IMR-90 (cell line): ENCODE measurements around the gene FGF9. TPM values are rescaled to one million over a fixed set of nuclear protein-coding genes. Genes with fewer than 3 reads are reported as not detected.

Experiments
- ATAC-seq: fragments of 200-7000 bp; cut with Tn5 transposase; 2 replicates; pipeline ENCODE4 v1.9.1; 2020; ENCODE audit warnings: low read depth, mild to moderate bottlenecking, moderate library complexity
- BruUV-seq: library from RNA; stranded (reverse); fragments of 400-500 nt; replicated peaks from 2 replicates; lab custom pipeline; 2021; lab: Mats Ljungman, UMichigan
- CTCF ChIA-PET: fragments of 300-600 bp; formaldehyde crosslinking; extraction: SDS; loops from one replicate; lab custom pipeline; 2021; ENCODE audit warnings: antibody characterized with exemption; lab: Yijun Ruan, JAX
- POLR2A ChIA-PET: fragments of 300-600 bp; sonication (Branson Sonifier 250); formaldehyde crosslinking; loops from one replicate; lab custom pipeline; 2022; ENCODE audit warnings: antibody characterized with exemption; ENCODE audit not compliant: unreplicated experiment; lab: Charles Lee
- DNase-seq: peaks from one replicate; pipeline ENCODE4 v3.0.0; 2013
- H2AFZ ChIP-seq: replicated peaks from 2 replicates; pipeline ENCODE3; 2013; ENCODE audit warnings: low read length, mild to moderate bottlenecking; ENCODE audit not compliant: poor library complexity
- H2AK5ac ChIP-seq: 2 replicates; pipeline ENCODE4 v1.6.1; 2013; ENCODE audit warnings: low read depth, low read length, inconsistent platforms
- H2AK9ac ChIP-seq: replicated peaks from 2 replicates; pipeline ENCODE3; 2013; ENCODE audit warnings: mild to moderate bottlenecking, low read depth, low read length, moderate library complexity; ENCODE audit not compliant: poor library complexity
- H2BK120ac ChIP-seq: 2 replicates; pipeline ENCODE4 v1.6.1; 2013; ENCODE audit warnings: low read depth, low read length, inconsistent platforms
- H2BK15ac ChIP-seq: 3 replicates; pipeline ENCODE4 v1.6.1; 2013; ENCODE audit warnings: low read depth, low read length, inconsistent platforms
- H2BK20ac ChIP-seq: 2 replicates; pipeline ENCODE4 v1.6.1; 2013; ENCODE audit warnings: low read depth, mild to moderate bottlenecking, inconsistent platforms, low read length, moderate library complexity
- H2BK5ac ChIP-seq: 2 replicates; pipeline ENCODE4 v1.6.1; 2013; ENCODE audit warnings: mild to moderate bottlenecking, low read depth, low read length, inconsistent platforms; ENCODE audit not compliant: poor library complexity, severe bottlenecking
- H3K14ac ChIP-seq: replicated peaks from 2 replicates; pipeline ENCODE4 v1.6.1; 2013; ENCODE audit warnings: low read depth, low read length, inconsistent platforms
- H3K18ac ChIP-seq: 2 replicates; pipeline ENCODE4 v1.6.1; 2013; ENCODE audit warnings: low read depth, low read length, control low read depth
- H3K23ac ChIP-seq: 2 replicates; pipeline ENCODE4 v1.6.1; 2013; ENCODE audit warnings: low read depth, low read length, inconsistent platforms
- H3K27ac ChIP-seq: 2 replicates; pipeline ENCODE4 v1.5.1; 2013; ENCODE audit warnings: mild to moderate bottlenecking, control low read depth, low read length; ENCODE audit not compliant: insufficient read depth
- H3K27me3 ChIP-seq: 2 replicates; pipeline ENCODE4 v1.6.1; 2013; ENCODE audit warnings: low read length; ENCODE audit not compliant: control insufficient read depth, insufficient read depth
- H3K36me3 ChIP-seq: 2 replicates; pipeline ENCODE4 v1.6.1; 2013; ENCODE audit warnings: low read length, mixed read lengths; ENCODE audit not compliant: control insufficient read depth, insufficient read depth
- H3K4ac ChIP-seq: 2 replicates; pipeline ENCODE4 v1.6.1; 2013; ENCODE audit warnings: low read depth, low read length, inconsistent platforms
- H3K4me1 ChIP-seq: 2 replicates; pipeline ENCODE4 v1.6.1; 2013; ENCODE audit warnings: low read length, mixed read lengths; ENCODE audit not compliant: control insufficient read depth, insufficient read depth
- H3K4me2 ChIP-seq: 2 replicates; pipeline ENCODE4 v1.6.1; 2013; ENCODE audit warnings: low read depth, mild to moderate bottlenecking, control low read depth, low read length, moderate library complexity
- H3K4me3 ChIP-seq: 2 replicates; pipeline ENCODE4 v1.5.1; 2013; ENCODE audit warnings: low read depth, mild to moderate bottlenecking, control low read depth, low read length, moderate library complexity; ENCODE audit not compliant: insufficient read depth
- H3K56ac ChIP-seq: 2 replicates; pipeline ENCODE4 v1.6.1; 2013; ENCODE audit warnings: low read length, inconsistent platforms; ENCODE audit not compliant: insufficient read depth; ENCODE audit errors: extremely low read depth
- H3K79me1 ChIP-seq, 2 experiments: 2 replicates each; pipeline ENCODE4 v1.6.1; 2013; ENCODE audit warnings: low read length in 2 of 2, inconsistent platforms in 1 of 2, low read depth in 1 of 2
- H3K9ac ChIP-seq: 2 replicates; pipeline ENCODE4 v1.6.1; 2013; ENCODE audit warnings: low read depth, low read length, control low read depth
- H3K9me1 ChIP-seq: 2 replicates; pipeline ENCODE4 v1.6.1; 2013; ENCODE audit warnings: low read length, inconsistent platforms; ENCODE audit not compliant: insufficient read depth
- H3K9me3 ChIP-seq: 2 replicates; pipeline ENCODE4 v1.6.1; 2013; ENCODE audit warnings: low read length; ENCODE audit not compliant: control insufficient read depth, insufficient read depth
- H4K20me1 ChIP-seq: 2 replicates; pipeline ENCODE4 v1.6.1; 2013; ENCODE audit warnings: low read length, inconsistent platforms; ENCODE audit not compliant: insufficient read depth
- H4K5ac ChIP-seq: 2 replicates; pipeline ENCODE4 v1.6.1; 2013; ENCODE audit warnings: mild to moderate bottlenecking, low read depth, low read length, control low read depth
- H4K8ac ChIP-seq, 2 experiments: 2 replicates each; pipeline ENCODE4 v1.6.1; 2013; ENCODE audit warnings: low read depth in 2 of 2, low read length in 2 of 2, control low read depth in 1 of 2, inconsistent platforms in 1 of 2
- H4K91ac ChIP-seq: 2 replicates; pipeline ENCODE4 v1.6.1; 2013; ENCODE audit warnings: low read depth, low read length, inconsistent platforms; ENCODE audit not compliant: insufficient read depth
- BHLHE40 ChIP-seq: fragments of 150-350 bp; IDR thresholded peaks from 2 replicates; pipeline ENCODE4 v1.6.1; 2016; ENCODE audit warnings: mild to moderate bottlenecking, low read depth, low read length
- CEBPB ChIP-seq: IDR thresholded peaks from 2 replicates; pipeline ENCODE4 v1.6.1; 2012; ENCODE audit warnings: low read depth, low read length, improper control_type of control experiment
- CHD1 ChIP-seq: IDR thresholded peaks from 2 replicates; pipeline ENCODE4 v1.6.1; 2012; ENCODE audit warnings: low read depth, low read length, improper control_type of control experiment
- CTCF ChIP-seq: conservative IDR thresholded peaks from 2 replicates; pipeline ENCODE4 v1.5.1; 2012; ENCODE audit warnings: mild to moderate bottlenecking, low read depth, low read length, improper control_type of control experiment
- FOS ChIP-seq: fragments of 150-350 bp; IDR thresholded peaks from 2 replicates; pipeline ENCODE4 v1.6.1; 2016; ENCODE audit warnings: low read depth, low read length
- MAFK ChIP-seq: IDR thresholded peaks from 2 replicates; pipeline ENCODE4 v1.6.1; 2012; ENCODE audit warnings: low read depth, low read length, improper control_type of control experiment
- MAZ ChIP-seq: IDR thresholded peaks from 2 replicates; pipeline ENCODE4 v1.6.1; 2012; ENCODE audit warnings: low read depth, mild to moderate bottlenecking, low read length, improper control_type of control experiment, moderate library complexity, borderline replicate concordance
- MXI1 ChIP-seq: IDR thresholded peaks from 2 replicates; pipeline ENCODE4 v1.6.1; 2012; ENCODE audit warnings: low read depth, mild to moderate bottlenecking, low read length, moderate library complexity, borderline replicate concordance
- NFE2L2 ChIP-seq: fragments of 150-350 bp; IDR thresholded peaks from 2 replicates; pipeline ENCODE4 v1.6.1; 2016; ENCODE audit warnings: low read depth, mild to moderate bottlenecking, low read length
- POLR2A ChIP-seq: IDR thresholded peaks from 2 replicates; pipeline ENCODE4 v1.6.1; 2012; ENCODE audit warnings: mild to moderate bottlenecking, low read depth, low read length
- RAD21 ChIP-seq: IDR thresholded peaks from 2 replicates; pipeline ENCODE4 v1.6.1; 2012; ENCODE audit warnings: low read length, improper control_type of control experiment
- RCOR1 ChIP-seq: IDR thresholded peaks from 2 replicates; pipeline ENCODE4 v1.6.1; 2012; ENCODE audit warnings: mild to moderate bottlenecking, low read length, improper control_type of control experiment; ENCODE audit not compliant: insufficient replicate concordance
- RFX5 ChIP-seq: IDR thresholded peaks from 2 replicates; pipeline ENCODE4 v1.8.0; 2012; ENCODE audit warnings: low read depth, mild to moderate bottlenecking, low read length, moderate library complexity
- SMC3 ChIP-seq: fragments of 150-350 bp; IDR thresholded peaks from 2 replicates; pipeline ENCODE4 v1.6.1; 2016; ENCODE audit warnings: low read depth, mild to moderate bottlenecking, antibody characterized with exemption, low read length, moderate library complexity
- USF2 ChIP-seq: fragments of 150-350 bp; IDR thresholded peaks from 2 replicates; pipeline ENCODE4 v1.6.1; 2017; ENCODE audit warnings: mild to moderate bottlenecking, antibody characterized with exemption, low read length, low read depth
- WGBS, 2 experiments: methylation state at CpG; one replicate each; pipeline versions ENCODE4 v1.1.5 to v1.1.7; 2013; ENCODE audit warnings: missing lambda C conversion rate in 2 of 2; ENCODE audit not compliant: insufficient read length in 1 of 2; ENCODE audit errors: extremely low coverage in 2 of 2; 5-methylcytosine and 5-hydroxymethylcytosine counted together
- dilution Hi-C: fragments of 300-500 bp; cut with HindIII; formaldehyde crosslinking; loops from one replicate; pipeline ENCODE4 v1.14.3; 2018; ENCODE audit warnings: low sequenced_read_pairs; ENCODE audit not compliant: unreplicated experiment
- in situ Hi-C: fragments of 300-500 bp; cut with MboI; formaldehyde crosslinking; loops from 3 replicates; pipeline ENCODE4 v1.14.3; 2019; ENCODE audit warnings: low sequenced_read_pairs, inconsistent platforms, mixed read lengths
- intact Hi-C: fragments of 100-400 bp; cut with micrococcal nuclease; formaldehyde crosslinking; loops from 2 replicates; pipeline ENCODE4 v1.10.0; 2022
- polyA plus RNA-seq, 3 experiments: library from polyadenylated mRNA; depleted of rRNA; stranded (reverse); fragments of >200 nt; gene quantifications; 2 replicates each; pipeline ENCODE4 v1.2.3, GENCODE V29; 2012; ENCODE audit warnings: low replicate concordance in 1 of 3
- total RNA-seq: library from RNA; depleted of rRNA; stranded (reverse); fragments of >200 nt; gene quantifications from 2 replicates; pipeline ENCODE4 v1.2.3, GENCODE V29; 2012
- TF ChIP-seq, protein P1 (sequence below): fragments of 150-350 bp; IDR thresholded peaks from 2 replicates; pipeline ENCODE4 v1.6.1; 2016; ENCODE audit warnings: low read depth, mild to moderate bottlenecking, low read length, moderate library complexity, borderline replicate concordance

FGF9 gene
- total and polyA plus RNA-seq, 2 of the 4 experiments (the other 2 are of a cell fraction): under 0.01 to 0.05 TPM

DNA sequence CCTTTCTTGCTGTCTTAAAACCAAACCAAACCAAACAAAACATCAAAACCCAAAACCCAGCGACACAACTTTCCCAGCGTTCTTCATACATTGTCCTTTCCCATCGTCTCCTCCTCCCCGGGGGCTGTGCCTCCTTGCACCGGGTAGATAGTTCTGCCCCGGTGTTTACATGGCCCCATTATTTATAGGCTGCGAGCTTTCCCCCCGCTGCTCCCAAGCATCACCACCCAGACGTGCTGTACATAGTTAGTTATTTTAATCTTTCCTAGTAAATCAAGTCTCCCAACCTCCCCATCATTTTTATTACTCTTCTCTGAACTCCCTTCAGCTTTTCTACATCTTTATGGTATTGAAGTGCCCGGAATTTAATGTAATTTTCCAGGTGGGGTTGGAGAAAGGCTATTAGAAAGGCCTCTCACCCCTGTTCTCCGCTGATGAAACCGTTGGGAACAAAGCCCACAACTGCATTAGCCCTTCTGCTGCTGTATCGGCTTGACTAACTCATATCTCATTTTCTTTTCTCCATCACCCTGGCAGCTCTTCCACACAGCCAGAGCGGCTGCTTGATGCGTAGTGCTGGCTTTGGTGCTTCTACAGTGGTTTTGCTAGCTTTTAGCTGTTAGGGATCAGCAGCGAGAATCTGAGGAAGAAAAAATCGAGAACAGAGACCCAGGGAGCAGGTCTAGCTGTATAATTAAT is 53.1 kb downstream of the FGF9 start:
- H3K18ac ChIP-seq: no peak overlapping the region
- no peak overlapping the region for H2AK9ac ChIP-seq
- no peaks in the 10 kb centered on the region for H3K36me3 ChIP-seq
- H4K8ac ChIP-seq: no peak overlapping the region
- no peaks in the 10 kb centered on the region for H3K79me1 ChIP-seq
- H3K9me1 ChIP-seq: no peaks in the 10 kb centered on the region
- no peak overlapping the region for H3K4me3 ChIP-seq
- no peak overlapping the region for H3K23ac ChIP-seq
- no peak overlapping the region for H4K91ac ChIP-seq
- peak overlapping the region; percentile 29; the same call in 1 of the 2 replicates for H3K4me2 ChIP-seq
- TF ChIP-seq CEBPB (no peak), NFE2L2 (no peak), RAD21 (no peak), CHD1 (no peak), RCOR1 (no peak), MXI1 (no peak), BHLHE40 (no peak), POLR2A (no peak), USF2 (no peak), RFX5 (no peak), FOS (no peak), MAZ (no peak), CTCF (no peak), SMC3 (no peak), MAFK (no peak)
- TF ChIP-seq, protein P1, sequence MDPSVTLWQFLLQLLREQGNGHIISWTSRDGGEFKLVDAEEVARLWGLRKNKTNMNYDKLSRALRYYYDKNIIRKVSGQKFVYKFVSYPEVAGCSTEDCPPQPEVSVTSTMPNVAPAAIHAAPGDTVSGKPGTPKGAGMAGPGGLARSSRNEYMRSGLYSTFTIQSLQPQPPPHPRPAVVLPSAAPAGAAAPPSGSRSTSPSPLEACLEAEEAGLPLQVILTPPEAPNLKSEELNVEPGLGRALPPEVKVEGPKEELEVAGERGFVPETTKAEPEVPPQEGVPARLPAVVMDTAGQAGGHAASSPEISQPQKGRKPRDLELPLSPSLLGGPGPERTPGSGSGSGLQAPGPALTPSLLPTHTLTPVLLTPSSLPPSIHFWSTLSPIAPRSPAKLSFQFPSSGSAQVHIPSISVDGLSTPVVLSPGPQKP: no peak
- in situ Hi-C loops (no loop called here), intact Hi-C loops (no loop called here), dilution Hi-C loops (no loop called here)
- H3K56ac ChIP-seq: no peak overlapping the region
- H4K20me1 ChIP-seq: no peaks in the 10 kb centered on the region
- no TSS peak for BruUV-seq
- ChIA-PET POLR2A (no interaction called here), CTCF (interaction anchor here (0.6 kb wide), 1 partner anchor 22 kb away, joined by 7 read pairs; no protein-coding TSS in a partner anchor)
- H3K9ac ChIP-seq: no peak overlapping the region
- H3K4me1 ChIP-seq: no peaks in the 10 kb centered on the region; the same call in 1 of the 2 replicates
- no peak overlapping the region for H3K4ac ChIP-seq
- H2BK120ac ChIP-seq: no peak overlapping the region
- no peaks in the 10 kb centered on the region; the same call in 1 of the 2 replicates for H3K9me3 ChIP-seq
- H3K14ac ChIP-seq: no peak overlapping the region
- H2AK5ac ChIP-seq: no peak overlapping the region
- no peak for ATAC-seq
- DNase-seq: no peak
- H3K27me3 ChIP-seq: peaks cover 28% of the 10 kb centered on the region
- H4K5ac ChIP-seq: no peak overlapping the region
- no CpG with 5 or more reads among the region's 17 CpGs for WGBS, 2 experiments
- no peak overlapping the region for H2BK20ac ChIP-seq
- no peak overlapping the region for H2AFZ ChIP-seq
- no peak overlapping the region for H2BK15ac ChIP-seq
- H2BK5ac ChIP-seq: no peak overlapping the region
- no peak overlapping the region for H3K27ac ChIP-seq
